CD4-positive, alpha-beta memory T cell (primary cell): Measurements from ENCODE around the gene ARID1B. TPM values are rescaled to one million over a fixed set of nuclear protein-coding genes. Genes with fewer than 3 reads are reported as not detected.

Source experiments
- CTCF ChIA-PET: fragments of 350-600 bp; sonication (Branson Sonifier 250); formaldehyde crosslinking; loops from one replicate; lab custom pipeline; 2021; ENCODE audit warnings: inconsistent platforms; ENCODE audit not compliant: partially characterized antibody; lab: Charles Lee
- POLR2A ChIA-PET: fragments of 350-600 bp; sonication (Branson Sonifier 250); formaldehyde crosslinking; loops from one replicate; lab custom pipeline; 2021; ENCODE audit not compliant: partially characterized antibody; lab: Charles Lee
- DNase-seq, 5 donors: peaks; one replicate each; pipeline versions ENCODE4 v3.0.0 to v3.0.0-alpha.2; 2020 to 2022; ENCODE audit warnings: mixed read lengths in 1 of 5
- H3K27ac ChIP-seq: one replicate; pipeline ENCODE4 v1.7.0; 2013; ENCODE audit warnings: low read depth, low read length
- H3K27me3 ChIP-seq: 2 replicates; pipeline ENCODE4 v1.7.0; 2013; ENCODE audit warnings: mild to moderate bottlenecking, low read length, moderate library complexity; ENCODE audit not compliant: insufficient read depth
- H3K36me3 ChIP-seq: 2 replicates; pipeline ENCODE4 v1.7.0; 2013; ENCODE audit warnings: mild to moderate bottlenecking, low read length, moderate library complexity; ENCODE audit not compliant: insufficient read depth
- H3K4me1 ChIP-seq: 2 replicates; pipeline ENCODE4 v1.7.0; 2013; ENCODE audit warnings: mild to moderate bottlenecking, low read length, moderate library complexity; ENCODE audit not compliant: insufficient read depth
- H3K4me3 ChIP-seq, 2 donors: one replicate each; pipeline ENCODE4 v1.7.0; 2013; ENCODE audit warnings: low read length in 2 of 2, mild to moderate bottlenecking in 1 of 2
- H3K9me3 ChIP-seq, 2 donors: one replicate each; pipeline ENCODE4 v1.7.0; 2013; ENCODE audit warnings: low read length in 2 of 2, control low read depth in 1 of 2; ENCODE audit not compliant: control insufficient read depth in 1 of 2
- H3K27ac Mint-ChIP-seq, 7 donors: one replicate each; pipeline ENCODE4 v1.8.0; 2020 to 2021; ENCODE audit warnings: mixed read lengths in 7 of 7, mild to moderate bottlenecking in 6 of 7, inconsistent platforms in 3 of 7, moderate library complexity in 3 of 7
- H3K27me3 Mint-ChIP-seq, 2 donors: one replicate each; pipeline ENCODE4 v1.8.0; 2020 to 2021; ENCODE audit warnings: mixed read lengths in 2 of 2
- H3K36me3 Mint-ChIP-seq, 2 donors: one replicate each; pipeline ENCODE4 v1.8.0; 2020 to 2021; ENCODE audit warnings: mixed read lengths in 2 of 2, inconsistent platforms in 1 of 2, mild to moderate bottlenecking in 1 of 2
- H3K4me1 Mint-ChIP-seq, 4 donors: one replicate each; pipeline ENCODE4 v1.8.0; 2020 to 2021; ENCODE audit warnings: mixed read lengths in 4 of 4, mild to moderate bottlenecking in 1 of 4
- H3K4me3 Mint-ChIP-seq, 8 donors: one replicate each; pipeline ENCODE4 v1.8.0; 2020 to 2021; ENCODE audit warnings: mixed read lengths in 8 of 8, mild to moderate bottlenecking in 7 of 8, moderate library complexity in 6 of 8, inconsistent platforms in 3 of 8
- H3K9me3 Mint-ChIP-seq, 8 donors: one replicate each; pipeline ENCODE4 v1.8.0; 2020 to 2021; ENCODE audit warnings: mixed read lengths in 8 of 8, mild to moderate bottlenecking in 5 of 8, inconsistent platforms in 3 of 8, moderate library complexity in 1 of 8
- intact Hi-C: fragments of 100-400 bp; cut with micrococcal nuclease; formaldehyde crosslinking; loops from one replicate; pipeline ENCODE4 v1.15.1; 2023
- polyA plus RNA-seq, 2 donors: library from polyadenylated mRNA; unstranded; fragments of 300-500 nt; fragmentation: Illumina TruSeq; gene quantifications; one replicate each; pipeline ENCODE4 v1.2.3, GENCODE V29; 2021
- total RNA-seq, 2 experiments: library from RNA; stranded (reverse); gene quantifications; one replicate each; pipeline ENCODE4 v1.2.3, GENCODE V29; 2021

The ARID1B gene
- total and polyA plus RNA-seq, 4 experiments from 2014 or later: 5.4 to 131 (median 72.4) TPM

DNA sequence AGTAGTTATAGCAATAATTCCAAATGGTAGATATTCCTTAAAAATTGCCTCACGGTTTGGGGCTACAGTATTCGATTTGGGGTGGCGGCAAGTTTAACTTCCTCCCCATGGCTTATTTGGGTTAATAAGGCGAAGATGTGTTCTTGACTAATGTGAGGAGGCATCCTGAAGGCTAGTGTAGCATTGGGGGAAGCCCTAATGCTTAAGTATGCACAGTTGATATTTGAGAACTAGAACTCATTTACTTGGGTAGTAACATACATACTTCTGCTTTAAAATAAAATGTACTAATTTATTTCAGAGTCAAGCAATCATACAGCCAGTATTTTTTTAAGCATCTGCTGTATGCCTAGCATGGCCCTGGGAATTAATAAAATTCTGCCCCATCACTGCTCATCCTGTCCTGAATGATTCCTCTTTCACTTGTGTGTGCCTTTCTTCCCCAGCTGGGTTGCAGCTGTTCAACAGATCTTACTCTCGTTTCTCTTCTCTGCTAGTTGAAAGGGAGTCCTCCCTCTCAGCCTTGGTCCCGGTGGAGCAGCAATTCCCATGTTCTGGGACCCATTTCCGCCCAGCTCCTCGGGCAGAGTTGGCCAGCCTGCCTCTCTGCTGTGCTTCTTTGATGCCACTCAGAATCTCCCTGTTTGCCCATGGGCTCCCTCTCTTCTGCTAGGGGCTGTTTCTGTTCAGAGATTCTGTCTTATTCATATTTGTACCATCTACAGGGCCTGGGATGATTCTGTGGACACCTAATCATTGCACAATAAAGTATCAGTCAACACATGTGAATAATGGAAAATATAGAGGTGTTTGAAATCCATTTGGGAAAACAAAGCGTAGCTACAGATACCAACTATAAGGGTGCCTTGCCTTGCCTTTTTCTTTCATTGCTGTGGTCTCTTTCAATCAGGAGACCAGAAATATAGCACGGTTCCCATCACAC lies 104.8 kb downstream of the ARID1B start:
- H3K9me3 Mint-ChIP-seq: peaks cover 0 to 2% (median 0%) of the 10 kb centered on the region in 8 donors
- no peak overlapping the region for H3K27ac ChIP-seq
- H3K4me3 ChIP-seq: no peak overlapping the region
- intact Hi-C loops: no loop called here
- peaks cover 5 to 10% of the 10 kb centered on the region in 2 donors for H3K36me3 Mint-ChIP-seq
- H3K36me3 ChIP-seq: no peaks in the 10 kb centered on the region
- peak overlapping the region in 3 of 7 donors; percentile 8 to 33 (median 8) for H3K27ac Mint-ChIP-seq
- no peaks in the 10 kb centered on the region for H3K27me3 Mint-ChIP-seq
- H3K4me3 Mint-ChIP-seq: peak overlapping the region in 2 of 8 donors; percentile 35 to 43
- POLR2A ChIA-PET: no interaction called here
- no peaks in the 10 kb centered on the region for H3K9me3 ChIP-seq
- CTCF ChIA-PET: no interaction called here
- no peak for DNase-seq
- H3K4me1 ChIP-seq: peaks cover 81% of the 10 kb centered on the region
- H3K4me1 Mint-ChIP-seq: peaks cover 67 to 97% (median 78%) of the 10 kb centered on the region in 4 donors
- H3K27me3 ChIP-seq: no peaks in the 10 kb centered on the region

DNA sequence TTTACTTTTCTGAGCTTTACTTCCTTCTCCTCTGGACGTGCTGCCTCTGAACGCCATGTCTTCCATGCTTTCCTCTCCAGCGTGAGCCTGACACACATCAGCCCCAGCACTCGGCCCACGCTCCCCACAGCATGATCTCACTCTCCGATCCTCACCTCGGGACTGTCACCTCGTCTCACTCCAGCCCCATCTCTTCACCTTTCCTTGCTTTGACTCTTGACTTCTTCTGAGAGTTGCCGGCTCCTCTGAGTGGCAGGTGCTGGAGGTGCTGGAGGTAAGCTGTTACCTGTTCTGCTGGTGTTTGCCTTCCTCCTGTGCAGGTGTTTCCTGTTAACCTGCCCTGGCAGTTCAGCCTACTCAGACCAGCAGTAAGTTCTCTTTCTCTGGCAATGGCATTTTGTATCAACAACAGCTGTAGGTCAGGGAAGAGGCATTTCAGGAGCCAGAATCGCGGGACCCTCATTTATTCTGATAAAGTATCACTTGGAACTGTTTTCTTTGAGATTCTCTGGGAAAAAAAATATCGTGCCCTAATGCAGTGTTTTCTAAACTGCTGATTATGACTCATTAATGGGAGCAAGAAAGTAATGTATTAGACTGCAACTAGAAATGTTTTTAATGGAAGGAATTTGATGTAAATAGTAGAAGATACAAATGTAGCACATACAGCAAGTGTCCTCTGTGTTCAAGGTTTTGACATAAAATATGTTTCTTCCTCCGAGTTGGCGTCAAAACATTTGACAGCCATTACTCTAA lies 106.5 kb downstream of the ARID1B start:
- Histone ChIP-seq H3K27ac (no peak overlapping the region), H3K27me3 (no peaks in the 10 kb centered on the region), H3K9me3 (no peaks in the 10 kb centered on the region), H3K36me3 (no peaks in the 10 kb centered on the region), H3K4me1 (peaks cover 72% of the 10 kb centered on the region), H3K4me3 (no peak overlapping the region)
- Mint-ChIP-seq H3K4me3 (peak overlapping the region in 6 of 8 donors; percentile 37 to 81 (median 52)), H3K36me3 (peaks cover 4 to 6% of the 10 kb centered on the region in 2 donors), H3K27me3 (no peaks in the 10 kb centered on the region), H3K4me1 (peaks cover 70 to 95% (median 79%) of the 10 kb centered on the region in 4 donors), H3K27ac (peak overlapping the region in 4 of 7 donors; percentile 0 to 49 (median 14)), H3K9me3 (peaks cover 0 to 1% (median 0%) of the 10 kb centered on the region in 8 donors)
- intact Hi-C loops: no loop called here
- DNase-seq: no peak
- ChIA-PET POLR2A (no interaction called here), CTCF (interaction anchor here (1.3 kb wide), 1 partner anchor 14 kb away, joined by 3 read pairs; no protein-coding TSS in a partner anchor)

GRCh38 chr6:156884306-156884705 lies 107.1 kb downstream of the ARID1B start:
- ChIA-PET CTCF (no interaction called here), POLR2A (no interaction called here)
- no peak for DNase-seq
- peaks cover 3 to 6% of the 10 kb centered on the region in 2 donors for H3K36me3 Mint-ChIP-seq
- peak overlapping the region in 1 of 8 donors; percentile 28 for H3K4me3 Mint-ChIP-seq
- H3K9me3 ChIP-seq: no peaks in the 10 kb centered on the region
- H3K27me3 Mint-ChIP-seq: no peaks in the 10 kb centered on the region
- no peaks in the 10 kb centered on the region for H3K9me3 Mint-ChIP-seq
- no peaks in the 10 kb centered on the region for H3K27me3 ChIP-seq
- H3K4me3 ChIP-seq: no peak overlapping the region
- no peak overlapping the region for H3K27ac ChIP-seq
- H3K4me1 Mint-ChIP-seq: peaks cover 66 to 93% (median 76%) of the 10 kb centered on the region in 4 donors
- intact Hi-C loops: no loop called here
- peak overlapping the region in 2 of 7 donors; percentile 11 to 60 for H3K27ac Mint-ChIP-seq
- peaks cover 66% of the 10 kb centered on the region for H3K4me1 ChIP-seq
- H3K36me3 ChIP-seq: no peaks in the 10 kb centered on the region

DNA sequence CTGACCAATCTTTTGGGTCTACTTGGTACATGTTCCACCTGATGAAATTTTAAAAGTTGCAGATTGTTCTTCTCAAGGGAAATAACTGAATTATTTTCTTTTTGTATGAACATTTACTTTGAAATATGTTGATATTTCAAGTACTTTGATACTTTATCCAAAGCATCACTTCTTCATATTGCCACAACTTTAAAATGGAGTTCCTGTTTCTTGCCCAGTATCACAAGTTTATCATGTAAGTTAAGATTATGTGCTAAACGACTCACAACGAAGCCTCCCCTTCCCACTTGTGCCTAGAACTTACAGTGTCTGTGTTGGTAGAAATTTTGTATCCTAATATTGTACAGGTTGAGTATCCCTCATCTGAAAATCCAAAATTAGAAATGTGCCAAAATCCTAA lies 108.4 kb downstream of the ARID1B start:
- peaks cover 3 to 6% of the 10 kb centered on the region in 2 donors for H3K36me3 Mint-ChIP-seq
- H3K27me3 ChIP-seq: no peaks in the 10 kb centered on the region
- no peaks in the 10 kb centered on the region for H3K36me3 ChIP-seq
- H3K9me3 ChIP-seq: no peaks in the 10 kb centered on the region
- no peak for DNase-seq
- peaks cover 63 to 91% (median 75%) of the 10 kb centered on the region in 4 donors for H3K4me1 Mint-ChIP-seq
- no peak overlapping the region for H3K4me3 ChIP-seq
- no peak overlapping the region for H3K27ac ChIP-seq
- ChIA-PET POLR2A (no interaction called here), CTCF (no interaction called here)
- peak overlapping the region in 1 of 8 donors; percentile 13 for H3K4me3 Mint-ChIP-seq
- peaks cover 61% of the 10 kb centered on the region for H3K4me1 ChIP-seq
- no peaks in the 10 kb centered on the region for H3K27me3 Mint-ChIP-seq
- H3K27ac Mint-ChIP-seq: peak overlapping the region in 1 of 7 donors; percentile 9
- intact Hi-C loops: no loop called here
- no peaks in the 10 kb centered on the region for H3K9me3 Mint-ChIP-seq

GRCh38 chr6:156886409-156886808 lies 109.2 kb downstream of the ARID1B start:
- ChIA-PET POLR2A (no interaction called here), CTCF (no interaction called here)
- Mint-ChIP-seq H3K27ac (peak overlapping the region in 3 of 7 donors; percentile 9 to 81 (median 35)), H3K4me3 (peak overlapping the region in 1 of 8 donors; percentile 22), H3K9me3 (no peaks in the 10 kb centered on the region), H3K36me3 (peaks cover 3 to 6% of the 10 kb centered on the region in 2 donors), H3K4me1 (peaks cover 64 to 90% (median 76%) of the 10 kb centered on the region in 4 donors), H3K27me3 (no peaks in the 10 kb centered on the region)
- no peaks in the 10 kb centered on the region for H3K9me3 ChIP-seq
- H3K4me1 ChIP-seq: peaks cover 54% of the 10 kb centered on the region
- no peak for DNase-seq
- intact Hi-C loops: no loop called here
- no peak overlapping the region for H3K4me3 ChIP-seq
- no peaks in the 10 kb centered on the region for H3K27me3 ChIP-seq
- H3K27ac ChIP-seq: no peak overlapping the region
- no peaks in the 10 kb centered on the region for H3K36me3 ChIP-seq

GRCh38 chr6:156887623-156888269 lies 110.6 kb downstream of the ARID1B start:
- Histone ChIP-seq H3K36me3 (no peaks in the 10 kb centered on the region), H3K27me3 (no peaks in the 10 kb centered on the region), H3K4me1 (peaks cover 40% of the 10 kb centered on the region), H3K4me3 (no peak overlapping the region), H3K9me3 (no peaks in the 10 kb centered on the region), H3K27ac (no peak overlapping the region)
- Mint-ChIP-seq H3K36me3 (peaks cover 3 to 6% of the 10 kb centered on the region in 2 donors), H3K4me1 (peaks cover 56 to 84% (median 69%) of the 10 kb centered on the region in 4 donors), H3K9me3 (no peaks in the 10 kb centered on the region), H3K27me3 (no peaks in the 10 kb centered on the region), H3K4me3 (no peak overlapping the region), H3K27ac (peak overlapping the region in 5 of 7 donors; percentile 24 to 70 (median 49))
- CTCF ChIA-PET: interaction anchor here (1.0 to 1.1 kb wide), 2 partner anchors 10 to 12 kb away, joined by 3 read pairs; no protein-coding TSS in a partner anchor
- POLR2A ChIA-PET: no interaction called here
- intact Hi-C loops: no loop called here
- DNase-seq: no peak
